WTC11 (cell line): ENCODE data around the gene DDC. TPM values are rescaled to one million over a fixed set of nuclear protein-coding genes. Genes with fewer than 3 reads are reported as not detected.

ENCODE experiments used
- ATAC-seq: fragments of 200-7000 bp; cut with Tn5 transposase; 2 replicates; pipeline ENCODE4 v1.10.0; 2021; ENCODE audit warnings: mild to moderate bottlenecking, moderate library complexity
- CTCF ChIA-PET: fragments of 300-600 bp; sonication (Branson Sonifier 250); formaldehyde crosslinking; loops from one replicate; lab custom pipeline; 2021; ENCODE audit warnings: antibody characterized with exemption; lab: Charles Lee
- POLR2A ChIA-PET: fragments of 350-600 bp; sonication (Branson Sonifier 250); formaldehyde crosslinking; loops from one replicate; lab custom pipeline; 2021; ENCODE audit warnings: antibody characterized with exemption; lab: Charles Lee
- DNase-seq: peaks from one replicate; pipeline ENCODE4 v3.0.0; 2021; ENCODE audit warnings: low spot score
- H3K27ac Mint-ChIP-seq: 2 replicates; pipeline ENCODE4 v1.8.0; 2021; ENCODE audit warnings: mixed read lengths
- H3K27me3 Mint-ChIP-seq: 2 replicates; pipeline ENCODE4 v1.8.0; 2021; ENCODE audit warnings: low read depth, mild to moderate bottlenecking, moderate library complexity, mixed read lengths
- H3K36me3 Mint-ChIP-seq: 2 replicates; pipeline ENCODE4 v1.8.0; 2021; ENCODE audit warnings: mixed read lengths
- H3K4me1 Mint-ChIP-seq: 2 replicates; pipeline ENCODE4 v1.8.0; 2022; ENCODE audit warnings: mixed read lengths
- H3K4me3 Mint-ChIP-seq: 2 replicates; pipeline ENCODE4 v1.8.0; 2021; ENCODE audit warnings: mild to moderate bottlenecking, moderate library complexity, mixed read lengths
- H3K9me3 Mint-ChIP-seq: 2 replicates; pipeline ENCODE4 v1.8.0; 2021; ENCODE audit warnings: mixed read lengths
- ATF1 ChIP-seq: sonication (generic); formaldehyde crosslinking; IDR thresholded peaks from 2 replicates; pipeline ENCODE4 v1.8.1; 2023; ENCODE audit warnings: mild to moderate bottlenecking, moderate library complexity, missing genetic modification reagents
- ATF6 ChIP-seq: sonication (generic); formaldehyde crosslinking; IDR thresholded peaks from 2 replicates; pipeline ENCODE4 v1.8.1; 2023; ENCODE audit warnings: mild to moderate bottlenecking, missing genetic modification reagents
- ELF4 ChIP-seq: sonication (generic); formaldehyde crosslinking; IDR thresholded peaks from 2 replicates; pipeline ENCODE4 v1.8.1; 2022; ENCODE audit warnings: low read depth, mild to moderate bottlenecking, moderate library complexity, missing genetic modification reagents
- EMX1 ChIP-seq: fragments of 250-450 bp; sonication (Bioruptor Pico); IDR thresholded peaks from 2 replicates; pipeline ENCODE4 v1.8.0; 2021; ENCODE audit warnings: mild to moderate bottlenecking
- FOXJ3 ChIP-seq: sonication (generic); formaldehyde crosslinking; IDR thresholded peaks from 2 replicates; pipeline ENCODE4 v1.9.0; 2021; ENCODE audit warnings: missing genetic modification reagents, mild to moderate bottlenecking, borderline replicate concordance
- GRHL2 ChIP-seq: fragments of 250-450 bp; sonication (Bioruptor Pico); IDR thresholded peaks from 2 replicates; pipeline ENCODE4 v1.8.0; 2022; ENCODE audit warnings: mild to moderate bottlenecking, moderate library complexity; ENCODE audit not compliant: insufficient replicate concordance, severe bottlenecking
- JUN ChIP-seq: sonication (generic); formaldehyde crosslinking; IDR thresholded peaks from 2 replicates; pipeline ENCODE4 v1.8.0; 2023; ENCODE audit warnings: mild to moderate bottlenecking, missing genetic modification reagents
- MYBL2 ChIP-seq: sonication (generic); formaldehyde crosslinking; IDR thresholded peaks from 2 replicates; pipeline ENCODE4 v1.8.1; 2023; ENCODE audit warnings: mild to moderate bottlenecking, moderate library complexity, missing genetic modification reagents
- NFYB ChIP-seq: sonication (generic); formaldehyde crosslinking; conservative IDR thresholded peaks from 2 replicates; pipeline ENCODE4 v1.8.0; 2022; ENCODE audit warnings: low read depth, missing genetic modification reagents
- PRRX2 ChIP-seq: fragments of 250-450 bp; sonication (Bioruptor Pico); IDR thresholded peaks from 2 replicates; pipeline ENCODE4 v1.8.0; 2021; ENCODE audit warnings: mild to moderate bottlenecking
- RELA ChIP-seq: sonication (generic); formaldehyde crosslinking; IDR thresholded peaks from 2 replicates; pipeline ENCODE4 v1.8.1; 2022; ENCODE audit warnings: missing genetic modification reagents, mild to moderate bottlenecking, borderline replicate concordance
- RORB ChIP-seq: fragments of 250-450 bp; sonication (Bioruptor Pico); IDR thresholded peaks from 2 replicates; pipeline ENCODE4 v1.9.0; 2021; ENCODE audit warnings: mild to moderate bottlenecking
- TCF7 ChIP-seq: sonication (generic); formaldehyde crosslinking; IDR thresholded peaks from 2 replicates; pipeline ENCODE4 v1.8.0; 2022; ENCODE audit warnings: mild to moderate bottlenecking, low read depth, missing genetic modification reagents, moderate library complexity
- TEAD1 ChIP-seq: sonication (generic); formaldehyde crosslinking; IDR thresholded peaks from 2 replicates; pipeline ENCODE4 v1.8.0; 2022; ENCODE audit warnings: mild to moderate bottlenecking, missing genetic modification reagents
- ZBTB43 ChIP-seq: sonication (generic); formaldehyde crosslinking; IDR thresholded peaks from 2 replicates; pipeline ENCODE4 v1.8.1; 2023; ENCODE audit warnings: mild to moderate bottlenecking, missing genetic modification reagents
- ZNF138 ChIP-seq: sonication (generic); formaldehyde crosslinking; conservative IDR thresholded peaks from 2 replicates; pipeline ENCODE4 v1.8.1; 2022; ENCODE audit warnings: mild to moderate bottlenecking, moderate library complexity, missing genetic modification reagents
- ZNF281 ChIP-seq: sonication (generic); formaldehyde crosslinking; IDR thresholded peaks from 2 replicates; pipeline ENCODE4 v1.8.0; 2023; ENCODE audit warnings: mild to moderate bottlenecking, missing genetic modification reagents
- ZNF396 ChIP-seq: fragments of 250-450 bp; sonication (Bioruptor Pico); IDR thresholded peaks from 2 replicates; pipeline ENCODE4 v1.8.0; 2021; ENCODE audit warnings: mild to moderate bottlenecking, moderate library complexity, borderline replicate concordance
- ZNF416 ChIP-seq: fragments of 250-450 bp; sonication (Bioruptor Pico); IDR thresholded peaks from 2 replicates; pipeline ENCODE4 v1.9.0; 2021; ENCODE audit warnings: mild to moderate bottlenecking, inconsistent platforms
- total RNA-seq: library from RNA; stranded (reverse); gene quantifications from 3 replicates; pipeline ENCODE4 v1.2.3, GENCODE V29; 2021
- TF ChIP-seq, protein P1 (sequence below): sonication (generic); formaldehyde crosslinking; IDR thresholded peaks from 2 replicates; pipeline ENCODE4 v1.8.1; 2022; ENCODE audit warnings: mild to moderate bottlenecking, missing genetic modification reagents, moderate library complexity, borderline replicate concordance

The DDC gene
- total RNA-seq, 1 experiment from 2014 or later = not detected

DNA sequence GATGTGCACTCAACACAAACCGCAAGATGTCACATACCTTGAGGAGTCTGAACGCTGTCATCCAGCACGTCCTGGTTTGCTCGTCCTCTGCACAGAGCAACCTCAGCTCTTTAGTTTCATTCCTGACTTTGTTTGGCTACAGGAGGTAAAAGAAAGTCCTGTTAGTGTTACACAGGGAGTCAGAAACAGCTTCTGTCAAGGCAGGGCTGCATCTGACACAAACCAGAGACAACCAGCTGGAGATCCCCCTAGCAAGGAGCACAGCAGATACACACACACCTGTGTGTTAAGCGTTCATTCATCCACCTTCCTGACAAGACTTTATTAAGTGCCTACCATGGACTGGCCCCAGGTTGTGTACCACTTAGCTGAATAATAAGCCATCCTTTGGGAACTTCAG, 47.5 kb upstream of the DDC start:
- ATAC-seq (no peak), DNase-seq (no peak)
- peaks cover 35% of the 10 kb centered on the region; the same call in 1 of the 2 replicates for H3K36me3 Mint-ChIP-seq
- ChIA-PET CTCF (interaction anchor here (1.0 kb wide), 1 partner anchor 17 kb away, joined by 3 read pairs; no protein-coding TSS in a partner anchor), POLR2A (no interaction called here)
- no peaks in the 10 kb centered on the region for H3K27me3 Mint-ChIP-seq
- H3K4me1 Mint-ChIP-seq = no peaks in the 10 kb centered on the region
- H3K9me3 Mint-ChIP-seq = no peaks in the 10 kb centered on the region
- TF ChIP-seq, protein P1, sequence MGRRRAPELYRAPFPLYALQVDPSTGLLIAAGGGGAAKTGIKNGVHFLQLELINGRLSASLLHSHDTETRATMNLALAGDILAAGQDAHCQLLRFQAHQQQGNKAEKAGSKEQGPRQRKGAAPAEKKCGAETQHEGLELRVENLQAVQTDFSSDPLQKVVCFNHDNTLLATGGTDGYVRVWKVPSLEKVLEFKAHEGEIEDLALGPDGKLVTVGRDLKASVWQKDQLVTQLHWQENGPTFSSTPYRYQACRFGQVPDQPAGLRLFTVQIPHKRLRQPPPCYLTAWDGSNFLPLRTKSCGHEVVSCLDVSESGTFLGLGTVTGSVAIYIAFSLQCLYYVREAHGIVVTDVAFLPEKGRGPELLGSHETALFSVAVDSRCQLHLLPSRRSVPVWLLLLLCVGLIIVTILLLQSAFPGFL (CRISPR knock-in tag) = no peak
- TF ChIP-seq RORB (CRISPR knock-in tag) (no peak), ATF6 (no peak), PRRX2 (CRISPR knock-in tag) (no peak), MYBL2 (no peak), ZNF138 (no peak), ZNF396 (no peak), RELA (CRISPR knock-in tag) (no peak), JUN (CRISPR knock-in tag) (no peak), ZBTB43 (CRISPR knock-in tag) (no peak)
- H3K27ac Mint-ChIP-seq = no peak overlapping the region
- H3K4me3 Mint-ChIP-seq = no peak overlapping the region

- no peak overlapping the region for H3K4me3 Mint-ChIP-seq
- TF ChIP-seq, protein P1 (CRISPR knock-in tag) = no peak
- no peak for TF ChIP-seq TCF7 (CRISPR knock-in tag)
- no peak for TF ChIP-seq ELF4
- no peak for TF ChIP-seq ZNF281 (CRISPR knock-in tag)
- no peak for TF ChIP-seq TEAD1 (CRISPR knock-in tag)
- TF ChIP-seq EMX1 (CRISPR knock-in tag) = no peak
- no peak for TF ChIP-seq ZNF416 (CRISPR knock-in tag)
- no peak for TF ChIP-seq NFYB (CRISPR knock-in tag)
- TF ChIP-seq FOXJ3 (CRISPR knock-in tag) = no peak
- TF ChIP-seq GRHL2 (CRISPR knock-in tag) = no peak
- no peak for TF ChIP-seq ATF1 (CRISPR knock-in tag)
- TF ChIP-seq, all 79 proteins: peak for 0
- DNase-seq = no peak
- ATAC-seq = no peak
- ChIA-PET CTCF (no interaction called here), POLR2A (no interaction called here)
- H3K4me1 Mint-ChIP-seq = no peaks in the 10 kb centered on the region
- H3K27ac Mint-ChIP-seq = no peak overlapping the region
- peaks cover 43% of the 10 kb centered on the region for H3K36me3 Mint-ChIP-seq
- H3K9me3 Mint-ChIP-seq = no peaks in the 10 kb centered on the region
- H3K27me3 Mint-ChIP-seq = no peaks in the 10 kb centered on the region
Measured at GRCh38 chr7:50610521-50611277, 45.5 kb upstream of the DDC start.
